Dermis blood vessel endothelial cell (primary cell): ENCODE results near the gene HECTD1. TPM values are rescaled to one million over a fixed set of nuclear protein-coding genes. Genes with fewer than 3 reads are reported as not detected.
"Not testable (repeated sequence)": the region's sequence is repeated elsewhere in the genome, so short reads cannot be mapped to it uniquely, and the experiment has no call there.

Experiments
- DNase-seq: peaks from one replicate; pipeline ENCODE4 v3.0.0; 2010
- total RNA-seq: library from RNA; depleted of rRNA; stranded (reverse); fragments of >200 nt; gene quantifications from 2 replicates; pipeline ENCODE4 v1.2.3, GENCODE V29; 2014

HECTD1 gene
- total RNA-seq, 1 donor from 2014 or later = 303 TPM

DNA sequence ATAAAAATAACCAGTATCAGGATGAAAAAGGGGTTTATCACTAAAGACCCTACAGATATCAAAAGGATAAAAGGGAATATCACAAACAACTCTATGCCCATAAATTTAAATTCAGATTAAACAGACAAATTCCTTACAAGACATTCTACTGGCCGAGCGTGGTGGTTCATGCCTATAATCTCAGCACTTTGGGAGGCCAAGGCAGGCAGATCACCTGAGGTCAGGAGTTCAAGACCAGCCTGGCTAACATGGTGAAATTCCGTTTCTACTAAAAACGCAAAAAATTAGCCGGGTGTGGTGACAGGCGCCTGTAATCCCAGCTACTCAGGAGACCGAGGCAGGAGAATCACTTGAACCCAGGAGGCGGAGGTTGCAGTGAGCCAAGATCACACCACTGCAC is 15.0 kb downstream of the HECTD1 start:
- DNase-seq = not testable (repeated sequence)

DNA sequence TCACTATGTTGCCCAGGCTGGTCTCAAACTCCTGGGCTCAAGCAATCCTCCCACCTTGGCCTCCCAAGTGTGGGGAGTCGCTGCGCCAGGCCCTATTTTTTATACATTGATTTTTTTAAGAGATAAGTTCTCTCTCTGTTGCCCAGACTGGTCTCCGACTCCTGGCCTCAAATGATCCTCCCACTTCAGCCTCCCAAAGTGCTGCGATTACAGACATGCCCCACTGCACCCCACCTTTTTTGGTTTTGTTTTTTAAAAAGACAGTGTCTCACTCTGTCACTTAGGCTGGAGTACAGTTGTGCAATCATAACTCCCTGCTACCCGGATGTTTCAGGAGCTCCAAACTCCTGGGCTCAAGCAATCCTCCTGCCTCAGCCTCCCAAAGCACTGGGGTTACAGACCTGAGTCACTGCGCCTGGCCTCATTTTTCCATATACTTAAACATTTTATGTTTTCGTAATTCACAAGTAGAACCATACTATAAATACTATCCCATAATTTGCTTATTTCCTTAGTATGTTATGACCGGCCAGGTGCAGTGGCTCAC is 16.8 kb downstream of the HECTD1 start:
- DNase-seq = no peak

DNA sequence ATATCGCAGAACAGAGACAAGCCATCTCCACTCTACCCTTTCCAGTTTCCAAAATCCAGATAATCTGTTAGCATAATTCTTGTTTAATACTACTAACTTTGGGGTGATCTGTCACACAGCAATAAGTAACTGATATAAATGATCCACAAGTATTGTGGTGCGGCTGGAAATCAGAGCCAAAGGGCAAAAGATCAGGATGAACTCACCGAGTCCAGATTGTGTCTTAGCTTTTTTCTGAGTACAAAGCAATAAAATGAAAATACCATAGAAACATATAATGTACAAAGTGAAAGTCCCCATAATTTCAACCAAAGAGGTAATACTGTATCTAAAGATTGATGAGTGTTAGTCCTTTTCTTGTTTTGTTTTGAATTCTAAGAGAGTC is 17.4 kb downstream of the HECTD1 start:
- DNase-seq = no peak

DNA sequence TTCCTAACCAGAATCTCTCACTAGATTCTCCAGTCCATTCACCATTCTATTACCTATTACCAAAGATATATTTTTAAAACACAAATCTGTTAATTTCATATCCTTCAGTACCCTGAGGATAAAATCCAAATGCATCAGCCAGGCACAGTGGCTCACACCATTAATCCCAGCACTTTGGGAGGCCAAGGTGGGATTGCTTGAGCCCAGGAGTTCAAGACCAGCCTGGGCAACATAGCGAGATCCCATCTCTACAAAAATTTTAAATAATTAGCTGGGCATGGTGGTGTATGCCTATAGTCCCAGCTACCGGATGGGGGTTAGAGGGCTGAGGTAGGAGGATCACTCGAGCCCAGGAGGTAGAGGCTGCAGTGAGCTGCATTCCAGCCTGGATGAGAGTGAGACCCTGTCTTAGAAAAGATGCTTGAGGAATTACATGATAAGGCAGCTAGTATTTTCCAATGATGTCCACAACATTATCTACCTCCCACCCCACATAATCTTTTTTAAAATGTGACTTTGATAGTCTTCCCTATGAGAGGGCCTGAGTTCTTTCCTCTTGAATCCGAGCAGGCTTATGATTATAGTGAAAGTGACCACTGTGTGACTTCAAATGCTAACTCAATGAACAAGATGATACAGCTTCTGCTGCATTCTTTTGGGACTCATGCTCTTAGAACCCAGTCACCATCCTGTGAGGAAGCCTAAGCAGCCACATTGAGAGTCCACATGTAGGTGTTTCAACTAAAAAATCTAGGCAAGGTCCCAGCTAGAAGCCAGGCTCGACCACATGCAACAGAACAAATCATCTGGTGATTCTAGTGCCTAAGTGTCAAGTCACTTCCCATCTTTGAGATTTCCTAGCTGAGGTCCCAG is 18.0 kb downstream of the HECTD1 start:
- DNase-seq = no peak

DNA sequence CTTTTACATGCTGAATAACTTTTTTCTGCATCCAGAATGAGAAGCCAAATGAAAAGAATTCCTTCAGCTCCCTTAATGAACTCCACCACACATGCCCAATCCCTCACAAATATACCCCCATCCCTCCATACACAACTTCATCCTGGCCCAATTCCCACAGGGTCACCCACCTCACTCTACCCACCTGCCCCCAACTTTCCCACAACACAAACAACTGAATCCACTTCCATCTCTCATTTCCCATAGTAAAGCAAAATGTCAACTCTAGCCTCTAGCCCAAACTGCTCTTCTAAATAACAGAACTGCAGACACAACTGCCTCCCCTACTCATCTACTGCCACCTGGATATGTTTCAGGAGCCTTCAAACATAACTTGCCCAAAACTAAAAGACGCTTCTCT is 18.8 kb downstream of the HECTD1 start:
- no peak for DNase-seq

DNA sequence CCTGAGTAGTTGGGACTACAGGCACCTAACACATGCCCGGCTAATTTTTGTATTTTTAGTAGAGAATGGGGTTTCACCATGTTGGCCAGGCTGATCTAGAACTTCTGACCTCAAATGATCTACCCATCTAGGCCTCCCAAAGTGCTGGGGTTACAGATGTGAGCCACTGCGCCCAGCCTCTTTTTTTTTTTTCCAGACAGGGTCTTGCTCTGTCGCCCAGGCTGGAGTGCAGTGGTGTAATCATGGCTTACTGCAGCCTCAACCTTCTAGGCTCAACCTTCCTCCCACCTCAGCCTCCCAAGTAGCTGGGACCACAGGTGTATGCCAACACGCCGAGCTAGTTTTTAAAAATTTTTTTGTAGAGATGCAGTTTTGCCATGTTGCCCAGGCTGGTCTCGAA is 25.6 kb downstream of the HECTD1 start:
- not testable (repeated sequence) for DNase-seq

DNA sequence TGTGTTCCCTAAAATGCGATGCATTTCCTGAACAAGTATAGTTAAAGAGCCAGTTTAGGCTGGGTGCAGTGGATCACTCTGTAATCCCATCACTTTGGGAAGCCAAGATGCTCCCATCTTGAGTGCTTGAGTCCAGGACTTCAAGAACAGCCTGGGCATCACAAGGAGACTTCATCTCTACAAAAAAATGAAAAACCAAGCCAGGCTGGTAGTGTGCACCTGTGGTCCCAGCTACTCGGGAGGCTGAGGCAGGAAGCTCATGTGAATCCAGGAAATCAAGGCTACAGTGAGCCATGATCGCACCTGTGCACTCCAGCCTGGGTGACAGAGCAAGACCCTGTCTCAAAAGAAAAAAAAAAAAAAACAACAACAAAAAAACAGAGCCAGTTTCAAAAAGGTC is 26.3 kb downstream of the HECTD1 start:
- DNase-seq = no peak

DNA sequence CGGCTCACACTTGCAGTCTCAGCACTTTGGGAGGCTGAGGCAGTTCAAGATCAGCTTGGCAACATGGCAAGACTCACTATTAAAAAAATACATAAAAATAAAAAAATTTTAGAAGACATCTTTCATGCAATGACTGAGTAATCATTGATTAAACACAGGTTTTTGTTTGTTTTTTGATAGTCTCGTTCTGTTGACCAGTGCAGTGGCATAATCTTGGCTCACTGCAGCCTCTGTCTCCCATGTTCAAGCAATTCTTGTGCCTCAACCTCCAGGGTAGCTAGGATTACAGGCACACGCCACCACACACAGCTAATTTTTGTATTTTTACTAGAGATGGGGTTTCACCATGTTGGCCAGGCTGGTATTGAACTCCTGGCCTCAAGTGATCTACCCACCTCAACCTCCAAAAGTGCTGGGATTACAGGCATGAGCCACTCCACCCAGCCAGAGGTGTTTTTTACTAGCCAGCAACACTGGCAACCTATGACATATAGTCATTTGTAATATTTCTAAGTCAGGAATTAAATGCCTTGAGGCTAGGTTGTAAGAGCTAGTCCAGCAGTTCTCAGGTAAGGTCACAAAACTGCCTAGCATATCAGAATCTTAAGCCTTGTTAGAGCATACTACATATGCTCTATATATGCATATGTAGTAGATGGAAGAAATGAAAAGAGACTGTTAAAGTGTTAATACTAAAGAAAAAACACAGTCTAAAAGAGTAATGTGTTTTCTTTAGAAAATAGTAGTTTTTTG is 27.1 kb downstream of the HECTD1 start:
- no peak for DNase-seq

DNA sequence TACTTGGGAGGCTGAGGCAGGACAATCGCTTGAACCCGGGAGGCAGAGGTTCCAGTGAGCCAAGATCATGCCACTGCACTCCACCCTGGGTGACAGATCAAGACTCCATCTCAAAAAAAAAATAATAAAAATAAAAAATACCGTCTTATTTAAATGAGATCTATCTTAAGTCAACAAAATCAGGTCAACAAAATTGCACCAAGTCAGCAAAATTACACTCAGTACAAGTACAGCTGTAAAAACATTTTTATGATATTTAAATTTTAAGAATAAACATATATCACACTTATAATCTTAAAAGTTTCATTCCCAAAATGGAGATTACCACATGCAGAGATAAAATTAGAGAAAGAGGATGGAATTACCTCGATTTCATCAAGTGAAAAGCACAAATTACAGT is 33.2 kb downstream of the HECTD1 start:
- DNase-seq = no peak

DNA sequence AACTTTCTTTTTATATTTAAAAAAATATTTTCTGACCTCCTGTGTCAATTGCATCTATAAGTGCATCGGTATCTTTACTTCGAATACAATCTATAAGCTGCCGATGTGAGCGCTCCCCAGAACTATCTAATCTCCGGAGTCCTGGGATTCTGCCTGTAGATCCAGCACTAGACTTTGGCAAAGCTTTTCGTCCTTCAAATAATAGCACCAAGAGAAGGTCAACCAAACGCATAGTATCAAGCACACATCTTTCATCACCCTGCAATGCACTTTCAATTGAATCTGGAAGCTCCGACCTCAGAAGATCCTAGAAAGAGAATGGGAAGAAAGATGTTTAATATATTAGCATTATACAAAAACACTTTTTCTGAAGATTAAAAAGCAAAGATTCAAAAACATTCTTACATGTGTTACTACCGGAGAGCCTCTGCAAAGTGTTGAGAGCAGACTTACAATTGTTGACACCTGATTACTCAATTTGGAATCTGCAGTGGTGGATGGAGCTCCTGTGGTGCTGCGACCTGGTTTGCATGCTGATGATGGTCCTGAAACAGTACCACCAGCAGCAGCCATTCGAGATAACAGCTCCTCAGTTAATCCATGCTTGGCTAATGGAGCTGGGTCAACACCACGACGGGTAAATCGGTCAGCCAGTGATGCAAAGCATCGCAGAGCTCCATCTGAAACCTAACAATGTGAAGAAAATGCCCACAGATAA is 34.3 kb downstream of the HECTD1 start:
- DNase-seq = no peak

DNA sequence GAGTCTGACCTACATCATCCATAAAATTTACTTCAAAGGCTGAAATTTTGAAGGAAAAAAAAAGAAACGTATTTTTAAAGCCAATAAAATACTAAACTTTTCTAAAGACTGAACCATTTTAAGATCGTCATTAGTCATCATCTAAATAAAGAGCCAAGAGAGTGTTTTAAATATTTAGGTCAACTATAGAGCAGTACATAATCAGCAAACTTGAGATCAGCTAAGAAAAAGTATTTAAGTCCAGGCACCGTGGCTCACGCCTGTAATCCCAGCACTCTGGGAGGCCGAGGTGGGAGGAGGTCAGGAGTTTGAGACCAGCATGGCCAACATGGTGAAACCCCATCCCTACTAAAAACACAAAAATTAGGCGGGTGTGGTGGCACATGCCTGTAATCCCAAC is 35.5 kb downstream of the HECTD1 start:
- DNase-seq = no peak

DNA sequence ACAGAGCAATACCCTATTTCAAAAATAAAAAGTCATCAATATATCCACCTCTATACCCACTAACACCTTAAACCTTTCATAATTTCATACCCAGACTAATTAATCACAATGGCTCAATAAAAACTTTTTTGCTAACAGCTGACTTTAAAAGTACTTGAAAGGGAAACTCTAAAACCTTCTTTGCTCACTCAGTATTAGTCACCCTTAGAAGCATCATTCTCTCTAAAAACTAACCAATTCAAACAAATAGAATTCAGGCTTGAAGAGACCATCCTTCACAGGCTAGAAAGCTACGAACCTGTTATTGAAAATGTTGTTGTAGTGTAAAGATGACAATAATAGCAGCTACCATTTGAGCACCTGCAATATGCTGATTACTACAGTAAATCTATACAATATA is 37.2 kb downstream of the HECTD1 start:
- no peak for DNase-seq

DNA sequence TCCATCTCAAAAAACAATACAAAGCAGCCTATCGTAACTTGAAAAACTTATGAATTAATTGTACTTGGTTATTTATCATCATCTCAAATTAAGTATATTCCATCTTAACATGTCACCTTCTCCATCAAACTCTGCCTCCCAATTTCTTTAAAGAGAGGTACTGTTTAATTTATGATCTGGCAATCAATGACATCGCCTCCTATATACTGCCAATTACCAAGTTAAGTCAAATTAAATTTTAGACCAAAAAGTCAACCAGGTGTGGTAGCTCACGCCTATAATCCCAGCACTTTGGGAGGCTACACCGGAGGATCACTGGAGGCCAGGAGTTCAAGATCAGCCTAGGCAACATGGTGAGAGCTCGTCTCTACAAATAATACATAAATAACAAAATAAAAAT is 37.7 kb downstream of the HECTD1 start:
- DNase-seq = no peak

DNA sequence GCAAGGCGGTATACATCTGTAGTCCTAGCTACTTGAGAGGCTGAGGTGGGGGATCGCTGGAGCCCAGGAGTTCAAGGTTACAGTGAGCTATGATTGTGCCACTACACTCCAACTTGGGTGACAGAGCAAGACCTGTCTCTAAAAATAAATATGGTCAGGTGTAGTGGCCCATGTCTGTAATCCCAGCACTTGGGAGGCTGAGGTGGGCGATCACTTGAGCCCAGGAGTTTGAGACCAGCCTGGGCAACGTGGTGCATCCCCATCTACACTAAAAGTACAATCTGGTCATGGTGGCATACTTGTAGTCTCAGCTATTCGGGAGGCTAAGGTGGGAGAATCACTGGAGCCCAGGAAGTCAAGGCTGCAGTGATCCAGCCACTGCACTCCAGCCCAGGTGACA is 40.6 kb downstream of the HECTD1 start:
- DNase-seq = no peak

DNA sequence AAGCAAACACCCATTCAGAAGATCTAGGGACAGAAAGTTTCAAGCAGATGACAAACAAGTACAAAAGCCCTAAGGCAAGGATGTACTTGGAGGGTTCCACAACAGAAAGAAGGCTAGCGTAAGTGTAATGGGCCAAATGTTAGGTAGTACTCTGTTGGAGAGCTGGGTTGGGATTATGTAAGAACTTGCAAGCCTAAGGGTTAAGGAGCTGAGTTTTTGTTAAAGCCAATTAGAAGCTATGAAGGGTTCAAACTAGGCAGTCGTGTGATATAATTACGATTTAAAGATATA is 41.4 kb downstream of the HECTD1 start:
- no peak for DNase-seq

DNA sequence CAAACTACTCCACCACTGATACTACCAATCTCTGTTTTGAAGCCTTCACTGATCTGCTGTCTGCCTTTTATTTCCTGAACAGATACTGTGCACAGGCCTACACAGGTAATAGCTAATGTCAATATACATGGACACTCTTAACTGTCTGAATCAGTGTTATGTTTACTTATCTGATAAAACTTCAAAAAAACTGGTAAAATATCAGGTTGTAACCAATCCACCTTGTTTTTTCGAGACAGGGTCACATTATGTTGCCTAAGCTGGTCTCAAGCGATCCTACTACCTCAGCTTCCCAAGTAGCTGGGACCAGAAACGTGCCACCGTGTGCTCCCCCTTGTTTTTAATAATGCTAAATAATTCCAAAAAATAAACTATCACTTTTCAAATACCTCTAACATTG is 43.5 kb downstream of the HECTD1 start:
- DNase-seq = no peak

DNA sequence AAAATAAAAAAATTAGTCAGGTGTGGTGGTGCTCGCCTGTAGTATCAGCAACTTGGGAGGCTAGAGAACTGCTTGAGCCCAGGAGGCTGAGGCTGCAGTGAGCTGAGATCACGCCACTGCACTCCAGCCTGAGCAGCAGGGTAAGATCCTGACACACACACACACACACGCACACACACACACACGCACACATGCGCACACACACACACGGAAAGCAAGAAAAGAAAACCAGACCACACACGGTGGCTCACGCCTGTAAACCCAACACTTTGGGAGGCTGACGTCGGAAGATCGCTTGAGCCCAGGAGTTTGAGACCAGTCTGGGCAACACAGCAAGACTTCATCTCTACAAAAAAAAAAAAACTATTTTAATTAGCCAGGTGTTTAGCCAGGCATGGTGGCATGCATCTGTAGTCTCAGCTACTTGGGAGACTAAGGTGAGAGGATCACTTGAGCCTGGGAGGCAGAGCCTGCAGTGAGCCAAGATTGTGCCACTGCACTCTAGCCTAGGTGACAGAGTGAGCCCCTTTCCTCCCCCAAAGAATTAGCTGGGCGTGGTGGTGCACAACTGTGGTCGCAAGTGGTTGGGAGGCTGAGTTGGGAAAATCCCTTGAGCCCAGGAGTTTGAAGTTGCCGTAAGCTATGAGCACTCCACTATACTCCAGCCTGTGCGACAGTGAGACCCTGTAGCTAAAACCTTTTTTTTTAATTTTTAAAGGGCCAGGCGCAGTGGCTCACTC is 44.5 kb downstream of the HECTD1 start:
- DNase-seq = no peak

DNA sequence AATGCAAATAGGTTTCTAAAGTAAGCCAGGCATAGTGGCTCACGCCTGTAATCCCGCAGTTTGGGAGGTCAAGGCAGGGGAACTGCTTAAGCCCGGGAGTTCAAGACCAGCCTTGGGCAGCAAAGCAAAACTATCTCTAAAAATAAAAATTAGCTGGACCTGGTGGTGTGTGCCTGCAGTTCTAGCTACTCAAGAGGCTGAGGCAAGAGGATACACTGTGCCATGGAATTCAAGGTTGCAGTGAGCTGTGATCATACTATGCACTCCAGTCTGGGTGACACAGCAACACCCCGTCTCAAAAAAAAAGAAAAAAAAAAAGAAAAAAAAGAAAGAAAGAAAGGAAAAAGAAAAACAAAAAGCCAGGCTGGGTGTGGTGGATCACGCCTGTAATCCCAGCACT is 46.3 kb downstream of the HECTD1 start:
- no peak for DNase-seq

DNA sequence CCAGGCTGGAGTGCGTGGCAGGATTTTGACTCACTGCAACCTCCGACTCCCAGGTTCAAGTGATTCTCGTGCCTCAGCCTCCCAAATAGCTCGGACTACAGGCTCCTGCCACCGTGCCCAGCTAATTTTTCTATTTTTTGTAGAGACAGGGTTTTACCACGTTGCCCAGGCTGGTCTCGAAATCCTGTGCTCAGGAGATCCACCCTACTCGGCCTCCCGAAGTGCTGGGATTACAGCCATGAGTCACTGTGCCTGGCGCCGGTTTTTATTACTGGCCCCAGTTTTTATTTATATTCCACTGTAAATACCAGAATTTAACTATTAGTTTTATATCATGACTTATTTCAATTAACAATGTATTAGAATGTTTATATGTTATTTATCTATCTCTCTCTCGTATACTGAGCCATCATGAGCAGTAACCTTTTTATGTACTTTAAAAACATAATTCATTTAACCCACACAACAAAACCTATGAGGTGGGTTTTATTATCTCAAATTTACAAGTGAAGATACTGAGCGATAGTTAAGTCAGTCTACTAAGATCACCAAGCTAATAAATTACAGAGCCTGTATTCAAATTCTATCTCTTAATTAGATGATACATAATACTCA is 47.8 kb downstream of the HECTD1 start:
- no peak for DNase-seq

DNA sequence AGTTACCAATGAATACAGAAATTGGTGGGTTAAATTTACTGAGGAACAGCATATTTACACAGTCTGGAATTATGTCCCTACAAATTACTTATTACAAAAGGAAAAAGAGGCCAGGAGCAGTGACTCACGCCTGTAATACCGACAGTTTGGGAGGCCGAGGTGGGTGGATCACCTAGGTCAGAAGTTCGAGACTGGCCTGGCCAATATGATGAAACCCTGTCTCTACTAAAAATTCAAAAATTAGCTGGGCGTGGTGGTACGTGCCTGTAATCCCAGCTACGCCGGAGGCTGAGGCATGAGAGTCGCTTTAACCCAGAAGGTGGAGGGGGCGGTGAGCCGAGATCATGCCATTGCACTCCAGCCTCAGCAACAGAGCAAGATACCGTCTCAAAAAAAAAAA is 52.6 kb downstream of the HECTD1 start:
- DNase-seq = no peak

DNA sequence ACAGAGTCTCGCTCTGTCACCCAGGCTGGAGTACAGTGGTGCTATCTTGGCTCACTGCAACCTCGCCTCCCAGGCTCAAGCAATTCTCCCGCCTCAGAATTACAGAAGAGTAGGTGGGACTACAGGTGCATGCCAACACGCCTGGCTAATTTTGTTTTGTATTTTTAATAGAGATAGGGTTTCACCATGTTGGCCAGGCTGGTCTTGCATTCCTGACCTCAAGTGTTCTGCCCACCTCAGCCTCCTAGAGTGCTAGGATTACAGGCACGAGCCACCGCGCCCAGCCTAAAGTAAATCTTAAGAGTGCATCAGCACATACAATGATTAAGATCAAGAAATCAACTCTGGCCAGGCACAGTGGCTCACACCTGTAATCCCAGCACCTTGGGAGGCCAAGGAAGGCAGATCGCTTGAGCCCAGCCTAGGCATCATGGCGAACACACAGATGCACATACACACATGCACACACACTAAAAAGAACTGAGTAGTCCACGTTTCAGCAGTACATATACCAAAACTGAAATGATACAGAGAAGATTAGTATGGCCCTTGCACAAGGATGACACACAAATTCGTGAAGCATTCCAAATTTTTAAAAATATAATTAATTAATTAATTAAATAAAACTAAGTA is 65.0 kb downstream of the HECTD1 start:
- DNase-seq = no peak
